B cell (primary cell): ENCODE data around the gene FGF18. TPM values are rescaled to one million over a fixed set of nuclear protein-coding genes. Genes with fewer than 3 reads are reported as not detected.

Source experiments
- ATAC-seq: fragments of 200-7000 bp; cut with Tn5 transposase; one replicate; pipeline ENCODE4 v1.10.0; 2021; ENCODE audit warnings: low read depth, mild to moderate bottlenecking, moderate number of reproducible peaks, moderate library complexity
- CTCF ChIA-PET: fragments of 350-600 bp; sonication (Branson Sonifier 250); formaldehyde crosslinking; loops from one replicate; lab custom pipeline; 2021; ENCODE audit warnings: antibody characterized with exemption, inconsistent platforms; lab: Charles Lee
- POLR2A ChIA-PET: fragments of 350-600 bp; sonication (Branson Sonifier 250); formaldehyde crosslinking; loops from one replicate; lab custom pipeline; 2021; ENCODE audit warnings: antibody characterized with exemption; lab: Charles Lee
- DNase-seq: peaks from one replicate; pipeline ENCODE4 v3.0.0; 2013
- H2AFZ ChIP-seq: 2 replicates; pipeline ENCODE4 v1.6.1; 2012; ENCODE audit warnings: mild to moderate bottlenecking, low read depth, low read length; ENCODE audit not compliant: insufficient read depth, poor library complexity, severe bottlenecking
- H3K27ac ChIP-seq, 2 donors: 1 replicate in 1 of 2; 2 replicates in 1 of 2; pipeline ENCODE4 v1.5.1; 2012 to 2013; ENCODE audit warnings: low read length in 2 of 2, mild to moderate bottlenecking in 2 of 2, moderate library complexity in 1 of 2
- H3K27me3 ChIP-seq, 4 experiments: fragments of 200-600 bp in 1 of 4; sonication (generic) in 1 of 4; replicated peaks in 1 of 4; 1 replicate in 2 of 4; 2 replicates in 2 of 4; pipeline versions ENCODE4 v1.6.1 to v1.7.0; 2013 to 2016; ENCODE audit warnings: low read length in 3 of 4, mild to moderate bottlenecking in 2 of 4, mixed read lengths in 1 of 4, moderate library complexity in 1 of 4; ENCODE audit not compliant: insufficient read depth in 4 of 4, control insufficient read depth in 3 of 4; ENCODE audit errors: control extremely low read depth in 1 of 4
- H3K36me3 ChIP-seq, 2 experiments: replicated peaks in 1 of 2; 1 replicate in 1 of 2; 2 replicates in 1 of 2; pipeline versions ENCODE4 v1.6.1 to v1.7.1; 2013; ENCODE audit warnings: low read length in 1 of 2; ENCODE audit not compliant: insufficient read depth in 2 of 2, control insufficient read depth in 1 of 2; ENCODE audit errors: control extremely low read depth in 1 of 2, extremely low read depth in 1 of 2
- H3K4me1 ChIP-seq, 2 donors: fragments of 200-600 bp in 1 of 2; sonication (generic) in 1 of 2; 1 replicate in 1 of 2; 2 replicates in 1 of 2; pipeline versions ENCODE4 v1.5.1 to v1.6.1; 2013 to 2017; ENCODE audit warnings: low read length in 2 of 2; ENCODE audit not compliant: control insufficient read depth in 2 of 2, insufficient read depth in 2 of 2
- H3K4me2 ChIP-seq: replicated peaks from 2 replicates; pipeline ENCODE3; 2012; ENCODE audit warnings: mild to moderate bottlenecking, low read depth, low read length; ENCODE audit not compliant: poor library complexity, severe bottlenecking
- H3K4me3 ChIP-seq, 5 experiments: fragments of 200-600 bp in 1 of 5; sonication (generic) in 1 of 5; 1 replicate in 3 of 5; 2 replicates in 2 of 5; pipeline versions ENCODE4 v1.5.1 to v1.7.0; 2011 to 2016; ENCODE audit warnings: low read length in 4 of 5, mild to moderate bottlenecking in 4 of 5, low read depth in 2 of 5, control low read depth in 1 of 5, moderate library complexity in 1 of 5; ENCODE audit not compliant: insufficient read depth in 1 of 5; ENCODE audit errors: control extremely low read depth in 1 of 5, extremely low read depth in 1 of 5
- H3K79me2 ChIP-seq: fragments of 200-600 bp; sonication (generic); one replicate; pipeline ENCODE4 v1.6.0; 2016; ENCODE audit warnings: low read length; ENCODE audit not compliant: control insufficient read depth, insufficient read depth
- H3K9ac ChIP-seq: fragments of 200-600 bp; sonication (generic); 2 replicates; pipeline ENCODE4 v1.6.1; 2017; ENCODE audit warnings: mild to moderate bottlenecking, low read length, moderate library complexity
- H3K9me3 ChIP-seq, 3 donors: one replicate each; pipeline versions ENCODE4 v1.6.1 to v1.7.1; 2013; ENCODE audit warnings: low read length in 2 of 3; ENCODE audit not compliant: control insufficient read depth in 2 of 3, insufficient read depth in 1 of 3; ENCODE audit errors: control extremely low read depth in 1 of 3
- H4K20me1 ChIP-seq: 2 replicates; pipeline ENCODE4 v1.6.0; 2012; ENCODE audit warnings: mild to moderate bottlenecking, low read length; ENCODE audit not compliant: insufficient read depth, control insufficient read depth, poor library complexity, severe bottlenecking
- H3K27ac Mint-ChIP-seq: one replicate; pipeline ENCODE4 v1.8.0; 2021; ENCODE audit warnings: mixed read lengths
- H3K27me3 Mint-ChIP-seq: one replicate; pipeline ENCODE4 v1.8.0; 2021; ENCODE audit warnings: mixed read lengths
- H3K4me1 Mint-ChIP-seq: one replicate; pipeline ENCODE4 v1.8.0; 2021; ENCODE audit warnings: mixed read lengths
- H3K4me3 Mint-ChIP-seq: one replicate; pipeline ENCODE4 v1.8.0; 2021; ENCODE audit warnings: mixed read lengths
- H3K9me3 Mint-ChIP-seq: one replicate; pipeline ENCODE4 v1.8.0; 2022; ENCODE audit warnings: mixed read lengths; ENCODE audit not compliant: insufficient read depth
- EZH2 ChIP-seq: IDR thresholded peaks from 2 replicates; pipeline ENCODE4 v1.6.1; 2012; ENCODE audit warnings: borderline replicate concordance, low read depth, mild to moderate bottlenecking, moderate library complexity, low read length; ENCODE audit not compliant: insufficient read depth, poor library complexity, severe bottlenecking
- WGBS: methylation state at CpG from one replicate; pipeline ENCODE4 v1.1.5; 2013; ENCODE audit warnings: missing lambda C conversion rate; ENCODE audit not compliant: insufficient coverage; 5-methylcytosine and 5-hydroxymethylcytosine counted together
- intact Hi-C: fragments of 100-400 bp; cut with micrococcal nuclease; formaldehyde crosslinking; loops from one replicate; pipeline ENCODE4 v1.10.0; 2022
- polyA plus RNA-seq: library from polyadenylated mRNA; depleted of rRNA; stranded (reverse); fragments of >200 nt; gene quantifications from 2 replicates; pipeline ENCODE4 v1.2.3, GENCODE V29; 2012
- total RNA-seq, 2 donors: library from RNA; stranded (reverse); fragments of 120-200 nt in 1 of 2; gene quantifications; 1 replicate in 1 of 2; 2 replicates in 1 of 2; pipeline versions ENCODE4 v1.2.3 to v1.2.4, GENCODE V29; 2013 to 2022
- TF ChIP-seq, protein P1 (sequence below): fragments of 200-600 bp; IDR thresholded peaks from one replicate; pipeline ENCODE4 v1.8.0; 2022; ENCODE audit warnings: antibody characterized with exemption, mild to moderate bottlenecking

FGF18 gene
- total and polyA plus RNA-seq, 2 donors (not counting 1 experiment from before 2014, with no cell fraction given) = 0.06 to 0.15 TPM

DNA sequence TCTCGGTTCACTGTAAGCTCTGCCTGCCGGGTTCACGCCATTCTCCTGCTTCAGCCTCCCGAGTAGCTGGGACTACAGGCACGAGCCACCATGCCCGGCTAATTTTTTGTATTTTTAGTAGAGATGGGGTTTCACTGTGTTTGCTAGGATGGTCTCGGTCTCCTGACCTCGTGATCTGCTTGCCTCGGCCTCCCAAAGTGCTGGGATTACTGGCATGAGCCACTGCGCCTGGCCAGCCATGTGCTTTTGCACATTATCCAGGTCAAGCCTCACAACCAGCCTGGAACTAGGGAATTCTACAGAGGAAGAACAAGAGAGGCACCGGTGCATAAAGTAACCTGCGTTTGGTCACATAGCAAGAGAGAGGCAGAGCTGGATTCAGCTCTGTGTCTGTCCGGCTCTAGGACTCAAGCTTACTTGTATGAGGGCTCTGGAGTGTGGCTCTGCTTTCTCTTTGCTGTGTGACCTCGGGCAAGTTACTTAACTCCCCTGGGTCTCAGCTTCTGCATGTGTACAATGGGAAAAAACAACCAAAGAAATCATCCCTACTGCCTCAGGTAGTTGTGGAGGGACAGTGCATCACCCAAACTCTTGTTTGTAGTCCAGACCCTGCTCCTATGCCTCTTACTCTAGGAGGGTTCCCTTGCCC, 6.3 kb downstream of the FGF18 start:
- H3K9me3 ChIP-seq = no peaks in the 10 kb centered on the region
- no peak overlapping the region for H2AFZ ChIP-seq
- intact Hi-C loops = no loop called here
- no peaks in the 10 kb centered on the region for H4K20me1 ChIP-seq
- H3K4me3 ChIP-seq = no peak overlapping the region
- H3K4me2 ChIP-seq = no peak overlapping the region
- H3K27ac ChIP-seq = no peak overlapping the region
- peaks cover 3 to 5% of the 10 kb centered on the region in 2 donors for H3K4me1 ChIP-seq
- H3K27me3 Mint-ChIP-seq = peaks cover 20% of the 10 kb centered on the region
- TF ChIP-seq, protein P1, sequence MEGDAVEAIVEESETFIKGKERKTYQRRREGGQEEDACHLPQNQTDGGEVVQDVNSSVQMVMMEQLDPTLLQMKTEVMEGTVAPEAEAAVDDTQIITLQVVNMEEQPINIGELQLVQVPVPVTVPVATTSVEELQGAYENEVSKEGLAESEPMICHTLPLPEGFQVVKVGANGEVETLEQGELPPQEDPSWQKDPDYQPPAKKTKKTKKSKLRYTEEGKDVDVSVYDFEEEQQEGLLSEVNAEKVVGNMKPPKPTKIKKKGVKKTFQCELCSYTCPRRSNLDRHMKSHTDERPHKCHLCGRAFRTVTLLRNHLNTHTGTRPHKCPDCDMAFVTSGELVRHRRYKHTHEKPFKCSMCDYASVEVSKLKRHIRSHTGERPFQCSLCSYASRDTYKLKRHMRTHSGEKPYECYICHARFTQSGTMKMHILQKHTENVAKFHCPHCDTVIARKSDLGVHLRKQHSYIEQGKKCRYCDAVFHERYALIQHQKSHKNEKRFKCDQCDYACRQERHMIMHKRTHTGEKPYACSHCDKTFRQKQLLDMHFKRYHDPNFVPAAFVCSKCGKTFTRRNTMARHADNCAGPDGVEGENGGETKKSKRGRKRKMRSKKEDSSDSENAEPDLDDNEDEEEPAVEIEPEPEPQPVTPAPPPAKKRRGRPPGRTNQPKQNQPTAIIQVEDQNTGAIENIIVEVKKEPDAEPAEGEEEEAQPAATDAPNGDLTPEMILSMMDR = no peak
- no peak for TF ChIP-seq EZH2
- peaks cover 3% of the 10 kb centered on the region for H3K4me1 Mint-ChIP-seq
- no peak overlapping the region for H3K27ac Mint-ChIP-seq
- H3K27me3 ChIP-seq = peaks cover 0 to 19% (median 4%) of the 10 kb centered on the region in 4 experiments
- DNase-seq = no peak
- H3K36me3 ChIP-seq = no peaks in the 10 kb centered on the region
- no peak for ATAC-seq
- H3K79me2 ChIP-seq = no peaks in the 10 kb centered on the region
- H3K9me3 Mint-ChIP-seq = no peaks in the 10 kb centered on the region
- ChIA-PET CTCF (no interaction called here), POLR2A (no interaction called here)
- no peak overlapping the region for H3K9ac ChIP-seq
- H3K4me3 Mint-ChIP-seq = no peak overlapping the region
- WGBS = 89% methylated on average over 10 of the region's 14 CpGs

DNA sequence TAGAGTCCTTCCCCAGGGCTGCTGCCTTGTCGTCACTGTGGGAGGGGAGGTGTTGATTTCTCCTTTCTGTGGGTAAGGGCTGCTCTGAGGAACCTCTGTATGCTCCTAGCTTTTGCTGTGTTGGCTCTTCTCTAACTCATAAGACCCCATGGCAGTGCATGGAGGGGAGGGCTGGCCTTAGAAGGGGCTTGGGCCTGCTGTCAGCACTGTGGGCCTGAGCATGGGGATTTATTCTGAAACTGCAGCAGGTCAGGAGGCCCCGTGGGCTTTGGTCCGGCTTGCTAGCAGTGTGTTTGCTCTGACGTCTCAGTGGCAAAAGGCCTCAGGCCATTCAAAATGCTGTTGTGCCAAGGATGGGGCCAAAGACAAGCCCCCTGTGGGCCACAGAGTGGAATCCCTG, 6.8 kb downstream of the FGF18 start:
- no peak overlapping the region for H3K4me2 ChIP-seq
- DNase-seq (no peak), ATAC-seq (no peak)
- no peak overlapping the region for H3K27ac Mint-ChIP-seq
- ChIA-PET CTCF (no interaction called here), POLR2A (no interaction called here)
- peaks cover 0 to 14% (median 2%) of the 10 kb centered on the region in 4 experiments for H3K27me3 ChIP-seq
- H3K27me3 Mint-ChIP-seq = peaks cover 14% of the 10 kb centered on the region
- no peaks in the 10 kb centered on the region for H3K79me2 ChIP-seq
- H3K4me3 ChIP-seq = no peak overlapping the region
- no peaks in the 10 kb centered on the region for H3K4me1 Mint-ChIP-seq
- no peaks in the 10 kb centered on the region for H3K9me3 Mint-ChIP-seq
- TF ChIP-seq EZH2 = no peak
- TF ChIP-seq, protein P1 = no peak
- H3K4me1 ChIP-seq = no peaks in the 10 kb centered on the region
- no peaks in the 10 kb centered on the region for H4K20me1 ChIP-seq
- no peaks in the 10 kb centered on the region for H3K36me3 ChIP-seq
- no peak overlapping the region for H3K9ac ChIP-seq
- no peaks in the 10 kb centered on the region for H3K9me3 ChIP-seq
- intact Hi-C loops = no loop called here
- no peak overlapping the region for H2AFZ ChIP-seq
- no peak overlapping the region for H3K4me3 Mint-ChIP-seq
- no peak overlapping the region for H3K27ac ChIP-seq
- 78% methylated on average over 3 of the region's 4 CpGs for WGBS
